A673 (cell line): Measurements from ENCODE around the gene CDC42BPG. TPM values are rescaled to one million over a fixed set of nuclear protein-coding genes. Genes with fewer than 3 reads are reported as not detected.

ENCODE experiments used
- BruUV-seq: library from RNA; stranded (reverse); fragments of 400-500 nt; replicated peaks from 2 replicates; lab custom pipeline; 2021; lab: Mats Ljungman, UMichigan
- CTCF ChIA-PET: fragments of 300-600 bp; sonication (Branson Sonifier 250); formaldehyde crosslinking; loops from one replicate; lab custom pipeline; 2022; ENCODE audit warnings: antibody characterized with exemption; lab: Charles Lee
- POLR2A ChIA-PET: fragments of 300-600 bp; sonication (Branson Sonifier 250); formaldehyde crosslinking; loops from one replicate; lab custom pipeline; 2022; ENCODE audit warnings: antibody characterized with exemption; ENCODE audit not compliant: low non-redundant PET; lab: Charles Lee
- DNase-seq: peaks from one replicate; pipeline ENCODE4 v3.0.0-alpha.2; 2015; ENCODE audit warnings: low spot score
- H3K27ac ChIP-seq: fragments of 200-600 bp; sonication (generic); 2 replicates; pipeline ENCODE4 v1.5.1; 2016; ENCODE audit warnings: mixed run types, low read depth, mild to moderate bottlenecking, mixed read lengths, antibody characterized with exemption, low read length; ENCODE audit not compliant: poor library complexity, severe bottlenecking
- H3K27me3 ChIP-seq: fragments of 200-600 bp; sonication (generic); replicated peaks from 2 replicates; pipeline ENCODE4 v1.6.1; 2017; ENCODE audit warnings: mixed run types, low read depth, mild to moderate bottlenecking, mixed read lengths, antibody characterized with exemption, low read length; ENCODE audit not compliant: insufficient read depth, poor library complexity
- H3K36me3 ChIP-seq: fragments of 200-600 bp; sonication (generic); 2 replicates; pipeline ENCODE4 v1.6.1; 2016; ENCODE audit warnings: mixed run types, mild to moderate bottlenecking, mixed read lengths, antibody characterized with exemption, low read length; ENCODE audit not compliant: insufficient read depth, poor library complexity, severe bottlenecking
- H3K4me1 ChIP-seq: fragments of 200-600 bp; sonication (generic); 2 replicates; pipeline ENCODE4 v1.6.1; 2017; ENCODE audit warnings: mixed run types, mild to moderate bottlenecking, mixed read lengths, antibody characterized with exemption, low read length; ENCODE audit not compliant: insufficient read depth, poor library complexity, severe bottlenecking
- H3K4me3 ChIP-seq: fragments of 200-600 bp; sonication (generic); 2 replicates; pipeline ENCODE4 v1.5.1; 2016; ENCODE audit warnings: low read depth, mixed run types, mild to moderate bottlenecking, mixed read lengths, low read length; ENCODE audit not compliant: poor library complexity, severe bottlenecking
- H3K9me3 ChIP-seq: fragments of 200-600 bp; sonication (generic); 2 replicates; pipeline ENCODE4 v1.6.1; 2016; ENCODE audit warnings: mixed run types, low read depth, mild to moderate bottlenecking, mixed read lengths, antibody characterized with exemption, low read length; ENCODE audit not compliant: poor library complexity, severe bottlenecking
- EZH2 ChIP-seq: fragments of 200-600 bp; sonication (generic); IDR thresholded peaks from 2 replicates; pipeline ENCODE4 v1.6.1; 2017; ENCODE audit warnings: borderline replicate concordance, low read depth, mild to moderate bottlenecking, mixed read lengths, antibody characterized with exemption, low read length; ENCODE audit not compliant: poor library complexity, severe bottlenecking
- intact Hi-C: fragments of 100-400 bp; cut with micrococcal nuclease; formaldehyde crosslinking; loops from one replicate; pipeline ENCODE4 v1.10.0; 2022; ENCODE audit not compliant: unreplicated experiment
- total RNA-seq: library from RNA; stranded (reverse); gene quantifications from 2 replicates; pipeline ENCODE4 v1.2.3, GENCODE V29; 2021
- TF ChIP-seq, protein P1 (sequence below): fragments of 300-800, 200-600 bp; sonication (generic); conservative IDR thresholded peaks from 2 replicates; pipeline ENCODE4 v1.5.1; 2017; ENCODE audit warnings: low read depth, mild to moderate bottlenecking, antibody characterized with exemption, low read length, moderate library complexity, mixed read lengths

Gene CDC42BPG
- total RNA-seq, 1 experiment from 2014 or later: 4.6 TPM

GRCh38 chr11:64841592-64842365, 2.7 kb downstream of the CDC42BPG start:
- POLR2A ChIA-PET: no interaction called here
- no peak overlapping the region for H3K27ac ChIP-seq

DNA sequence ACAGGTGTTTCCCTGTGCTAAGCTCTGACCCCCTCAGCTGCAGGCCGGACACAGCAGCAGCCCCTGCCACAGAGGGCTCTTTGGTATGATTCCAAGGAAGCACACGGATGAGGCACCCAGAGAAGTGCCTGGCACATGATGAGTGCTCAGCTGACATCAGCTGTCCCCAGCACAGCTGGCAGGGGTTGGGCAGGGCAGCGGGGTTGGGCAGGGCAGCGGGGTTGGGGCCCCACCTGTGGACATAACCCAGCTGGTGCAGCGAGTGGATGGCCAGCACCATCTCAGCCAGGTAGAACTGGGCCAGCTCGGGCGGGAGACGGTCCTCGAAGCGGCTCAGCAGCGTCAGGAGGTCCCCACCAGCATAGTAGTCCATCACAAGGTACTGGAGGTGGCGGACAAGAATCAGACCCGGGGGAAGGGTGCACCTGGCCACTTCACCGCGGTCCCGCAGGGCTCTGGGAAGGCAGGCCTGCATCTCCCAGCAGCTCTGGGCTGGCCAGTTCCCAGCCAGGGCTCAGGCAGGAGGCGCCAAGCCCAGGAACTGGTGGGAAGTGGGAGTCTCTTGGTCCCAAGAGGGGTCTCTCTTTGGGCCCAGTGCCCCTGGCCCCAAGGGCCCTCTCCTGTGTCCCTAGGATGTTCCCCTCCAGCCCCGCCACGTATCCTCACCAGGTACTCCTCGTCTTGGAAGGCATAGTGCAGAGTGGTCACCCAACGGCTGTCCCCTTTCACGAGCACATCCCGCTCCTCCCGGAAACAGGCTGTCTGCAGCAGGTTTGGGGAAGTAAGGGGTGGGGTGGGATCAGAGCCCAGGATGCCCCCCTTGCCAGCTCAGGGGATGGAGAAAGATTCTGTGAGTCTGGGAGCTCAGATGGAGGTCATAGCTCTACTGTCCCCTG, 4.3 kb downstream of the CDC42BPG start:
- TF ChIP-seq, protein P1, sequence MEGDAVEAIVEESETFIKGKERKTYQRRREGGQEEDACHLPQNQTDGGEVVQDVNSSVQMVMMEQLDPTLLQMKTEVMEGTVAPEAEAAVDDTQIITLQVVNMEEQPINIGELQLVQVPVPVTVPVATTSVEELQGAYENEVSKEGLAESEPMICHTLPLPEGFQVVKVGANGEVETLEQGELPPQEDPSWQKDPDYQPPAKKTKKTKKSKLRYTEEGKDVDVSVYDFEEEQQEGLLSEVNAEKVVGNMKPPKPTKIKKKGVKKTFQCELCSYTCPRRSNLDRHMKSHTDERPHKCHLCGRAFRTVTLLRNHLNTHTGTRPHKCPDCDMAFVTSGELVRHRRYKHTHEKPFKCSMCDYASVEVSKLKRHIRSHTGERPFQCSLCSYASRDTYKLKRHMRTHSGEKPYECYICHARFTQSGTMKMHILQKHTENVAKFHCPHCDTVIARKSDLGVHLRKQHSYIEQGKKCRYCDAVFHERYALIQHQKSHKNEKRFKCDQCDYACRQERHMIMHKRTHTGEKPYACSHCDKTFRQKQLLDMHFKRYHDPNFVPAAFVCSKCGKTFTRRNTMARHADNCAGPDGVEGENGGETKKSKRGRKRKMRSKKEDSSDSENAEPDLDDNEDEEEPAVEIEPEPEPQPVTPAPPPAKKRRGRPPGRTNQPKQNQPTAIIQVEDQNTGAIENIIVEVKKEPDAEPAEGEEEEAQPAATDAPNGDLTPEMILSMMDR: no peak
- no peak for TF ChIP-seq EZH2
- no TSS peak for BruUV-seq
- Histone ChIP-seq H3K27ac (no peak overlapping the region), H3K4me3 (no peak overlapping the region), H3K36me3 (no peaks in the 10 kb centered on the region), H3K4me1 (peaks cover 13% of the 10 kb centered on the region), H3K27me3 (no peaks in the 10 kb centered on the region), H3K9me3 (no peaks in the 10 kb centered on the region)
- no peak for DNase-seq
- intact Hi-C loops: loop anchor here (10.0 kb wide), 2 partner anchors 415 to 475 kb away; partner anchors contain the start of gene CDC42EP2
- ChIA-PET CTCF (interaction anchor here (0.6 kb wide), 1 partner anchor 558 kb away, joined by 4 read pairs; no protein-coding TSS in a partner anchor), POLR2A (no interaction called here)

More at GRCh38 chr11:64841592-64842365, 2.7 kb downstream of the CDC42BPG start:
- CTCF ChIA-PET: interaction anchor here (0.6 to 0.7 kb wide), 2 partner anchors 30 to 32 kb away, joined by 3 to 4 read pairs; no protein-coding TSS in a partner anchor
- Histone ChIP-seq H3K27me3 (no peaks in the 10 kb centered on the region), H3K9me3 (no peaks in the 10 kb centered on the region), H3K4me1 (peaks cover 13% of the 10 kb centered on the region), H3K4me3 (no peak overlapping the region), H3K36me3 (no peaks in the 10 kb centered on the region)
- TF ChIP-seq, protein P1: no peak
- TF ChIP-seq EZH2: no peak
- DNase-seq: no peak
- BruUV-seq: no TSS peak
- intact Hi-C loops: loop anchor here (10.0 kb wide), 2 partner anchors 413 to 473 kb away; partner anchors contain the start of gene CDC42EP2

DNA sequence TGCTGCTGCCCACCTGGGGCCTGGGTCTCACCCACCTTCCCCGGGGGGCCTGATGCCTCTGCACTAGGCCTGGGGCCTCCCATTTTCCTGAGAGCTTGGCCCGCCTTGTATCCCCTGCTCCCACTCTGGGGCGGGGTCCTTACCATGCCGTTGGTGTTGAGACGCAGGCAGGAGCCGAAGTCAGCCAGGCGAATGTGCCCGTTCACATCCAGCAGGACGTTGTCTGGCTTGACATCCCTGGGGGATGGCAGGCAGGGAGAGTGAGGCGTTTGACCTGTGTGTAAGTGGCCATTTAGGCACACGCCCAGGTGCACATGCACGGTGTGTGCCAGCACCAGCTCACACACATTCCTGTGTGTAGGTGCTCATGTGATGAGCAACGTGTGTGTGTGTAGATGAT, 5.1 kb downstream of the CDC42BPG start:
- no peak for DNase-seq
- no peaks in the 10 kb centered on the region for H3K27me3 ChIP-seq
- TF ChIP-seq, protein P1: no peak
- TF ChIP-seq EZH2: no peak
- no peak overlapping the region for H3K27ac ChIP-seq
- POLR2A ChIA-PET: no interaction called here
- no TSS peak for BruUV-seq
- H3K9me3 ChIP-seq: no peaks in the 10 kb centered on the region
- CTCF ChIA-PET: no interaction called here
- H3K4me3 ChIP-seq: no peak overlapping the region
- intact Hi-C loops: no loop called here
- H3K4me1 ChIP-seq: peaks cover 13% of the 10 kb centered on the region
- no peaks in the 10 kb centered on the region for H3K36me3 ChIP-seq
